ENCODE results near the gene C14orf119.

Gene C14orf119

GRCh38 chr14:23060536-23061260 lies 34.6 kb upstream of the C14orf119 start:
- no peak for DNase-seq (ENCODE audit: low read depth in 2 of 2)

- DNase-seq (ENCODE audit: low read depth in 2 of 2) = no peak
Measured at GRCh38 chr14:23062002-23062401, 33.3 kb upstream of the C14orf119 start.

GRCh38 chr14:23063601-23064000 lies 31.7 kb upstream of the C14orf119 start:
- DNase-seq (ENCODE audit: low read depth in 2 of 2) = no peak

- no peak for DNase-seq (ENCODE audit: low read depth in 2 of 2)
Measured at GRCh38 chr14:23066368-23066767, 28.9 kb upstream of the C14orf119 start.

- no peak for DNase-seq (ENCODE audit: low read depth in 2 of 2)
Measured at GRCh38 chr14:23066855-23067744, 28.2 kb upstream of the C14orf119 start.

- no peak for DNase-seq (ENCODE audit: low read depth in 2 of 2)
Measured at GRCh38 chr14:23067847-23068788, 27.2 kb upstream of the C14orf119 start.

- peak; percentile 31 to 43 for DNase-seq (ENCODE audit: low read depth in 2 of 2)
Measured at GRCh38 chr14:23068789-23069412, 26.4 kb upstream of the C14orf119 start.

- no peak for DNase-seq (ENCODE audit: low read depth in 2 of 2)
Measured at GRCh38 chr14:23069413-23069806, 25.9 kb upstream of the C14orf119 start.

GRCh38 chr14:23070262-23071129 lies 24.8 kb upstream of the C14orf119 start:
- DNase-seq (ENCODE audit: low read depth in 2 of 2) = no peak

- DNase-seq (ENCODE audit: low read depth in 2 of 2) = peak; percentile 50 to 61
Measured at GRCh38 chr14:23071244-23071920, 23.9 kb upstream of the C14orf119 start.

- no peak for DNase-seq (ENCODE audit: low read depth in 2 of 2)
Measured at GRCh38 chr14:23071921-23072539, 23.3 kb upstream of the C14orf119 start.

GRCh38 chr14:23074906-23075305 lies 20.4 kb upstream of the C14orf119 start:
- no peak for DNase-seq (ENCODE audit: low read depth in 2 of 2)

GRCh38 chr14:23076785-23077408 lies 18.4 kb upstream of the C14orf119 start:
- no peak for DNase-seq (ENCODE audit: low read depth in 2 of 2)

GRCh38 chr14:23077962-23078361 lies 17.3 kb upstream of the C14orf119 start:
- no peak for DNase-seq (ENCODE audit: low read depth in 2 of 2)

GRCh38 chr14:23078692-23079116 lies 16.6 kb upstream of the C14orf119 start:
- no peak for DNase-seq (ENCODE audit: low read depth in 2 of 2)

GRCh38 chr14:23079716-23080115 lies 15.6 kb upstream of the C14orf119 start:
- DNase-seq (ENCODE audit: low read depth in 2 of 2) = no peak

GRCh38 chr14:23080474-23080873 lies 14.8 kb upstream of the C14orf119 start:
- DNase-seq (ENCODE audit: low read depth in 2 of 2) = no peak

- DNase-seq (ENCODE audit: low read depth in 2 of 2) = no peak
Measured at GRCh38 chr14:23085458-23085857, 9.8 kb upstream of the C14orf119 start.

GRCh38 chr14:23086565-23086964 lies 8.7 kb upstream of the C14orf119 start:
- no peak for DNase-seq (ENCODE audit: low read depth in 2 of 2)
